Stimulated activated CD8-positive, alpha-beta memory T cell treated with anti-CD3 and anti-CD28 coated beads, Interleukin-2, amount 100 ng/mL, for 1 hour (primary cell): Measurements from ENCODE around the gene ATP6V0D1.

Experiments used
- DNase-seq, 2 donors: peaks; one replicate each; pipeline ENCODE4 v3.0.0-alpha.2; 2020; ENCODE audit warnings: low read depth in 2 of 2

Gene ATP6V0D1

GRCh38 chr16:67407176-67407787 lies 73.7 kb downstream of the ATP6V0D1 start:
- DNase-seq = no peak

GRCh38 chr16:67406111-67406971 lies 74.6 kb downstream of the ATP6V0D1 start:
- no peak for DNase-seq

- DNase-seq = no peak
Measured at GRCh38 chr16:67405336-67405735, 75.6 kb downstream of the ATP6V0D1 start.

GRCh38 chr16:67404740-67405226 lies 76.2 kb downstream of the ATP6V0D1 start:
- no peak for DNase-seq

- no peak for DNase-seq
Measured at GRCh38 chr16:67403976-67404555, 76.9 kb downstream of the ATP6V0D1 start.

- DNase-seq = no peak
Measured at GRCh38 chr16:67400901-67401300, 80.1 kb downstream of the ATP6V0D1 start.

GRCh38 chr16:67399749-67400704 lies 80.9 kb downstream of the ATP6V0D1 start:
- no peak for DNase-seq

- no peak for DNase-seq
Measured at GRCh38 chr16:67399218-67399733, 81.7 kb downstream of the ATP6V0D1 start.

- DNase-seq = no peak
Measured at GRCh38 chr16:67398546-67399217, 82.3 kb downstream of the ATP6V0D1 start.

- no peak for DNase-seq
Measured at GRCh38 chr16:67397812-67398545, 83.0 kb downstream of the ATP6V0D1 start.

- no peak for DNase-seq
Measured at GRCh38 chr16:67397036-67397801, 83.7 kb downstream of the ATP6V0D1 start.

- DNase-seq = no peak
Measured at GRCh38 chr16:67396159-67397035, 84.6 kb downstream of the ATP6V0D1 start.

- DNase-seq = no peak
Measured at GRCh38 chr16:67395458-67396158, 85.3 kb downstream of the ATP6V0D1 start.

- no peak for DNase-seq
Measured at GRCh38 chr16:67395105-67395457, 85.9 kb downstream of the ATP6V0D1 start.

GRCh38 chr16:67394155-67395104 lies 86.5 kb downstream of the ATP6V0D1 start:
- no peak for DNase-seq

GRCh38 chr16:67393788-67394154 lies 87.2 kb downstream of the ATP6V0D1 start:
- no peak for DNase-seq
